HG03521 (cell line): Measurements from ENCODE around the gene LAMA1.
"Not testable (repeated sequence)": the region's sequence is repeated elsewhere in the genome, so short reads cannot be mapped to it uniquely, and the experiment has no call there.

Experiments
- ATAC-seq: cut with Tn5 transposase; IDR thresholded peaks from one replicate; pipeline ENCODE4 v1.9.1; 2021; ENCODE audit warnings: mild to moderate bottlenecking, moderate library complexity; ENCODE audit not compliant: unreplicated experiment

The LAMA1 gene

GRCh38 chr18:7117390-7118355 is at the start of gene LAMA1:
LAMA1 (minus strand) TSS chr18:7117797; CDS start chr18:7117720, 77 bp downstream.
- ATAC-seq: no peak

- ATAC-seq: no peak
These were observed 48.3 kb upstream of the LAMA1 start for GRCh38 chr18:7165846-7166393.

GRCh38 chr18:7164323-7165004 is 46.9 kb upstream of the LAMA1 start:
- ATAC-seq: no peak

GRCh38 chr18:7158216-7158615 is 40.6 kb upstream of the LAMA1 start:
- ATAC-seq: no peak

GRCh38 chr18:7157760-7158159 is 40.2 kb upstream of the LAMA1 start:
- no peak for ATAC-seq

GRCh38 chr18:7155887-7156286 is 38.3 kb upstream of the LAMA1 start:
- no peak for ATAC-seq

GRCh38 chr18:7155092-7155491 is 37.5 kb upstream of the LAMA1 start:
- ATAC-seq: no peak

- no peak for ATAC-seq
These were observed 34.8 kb upstream of the LAMA1 start for GRCh38 chr18:7152440-7152839.

- no peak for ATAC-seq
These were observed 29.8 kb upstream of the LAMA1 start for GRCh38 chr18:7147399-7147798.

GRCh38 chr18:7146067-7146466 is 28.5 kb upstream of the LAMA1 start:
- no peak for ATAC-seq

GRCh38 chr18:7144921-7145320 is 27.3 kb upstream of the LAMA1 start:
- ATAC-seq: not testable (repeated sequence)

GRCh38 chr18:7141287-7141686 is 23.7 kb upstream of the LAMA1 start:
- no peak for ATAC-seq

GRCh38 chr18:7139409-7139808 is 21.8 kb upstream of the LAMA1 start:
- no peak for ATAC-seq

GRCh38 chr18:7133181-7133580 is 15.6 kb upstream of the LAMA1 start:
- no peak for ATAC-seq

- no peak for ATAC-seq
These were observed 15.0 kb upstream of the LAMA1 start for GRCh38 chr18:7132356-7133150.

- no peak for ATAC-seq
These were observed 4.8 kb upstream of the LAMA1 start for GRCh38 chr18:7122376-7122775.

- ATAC-seq: no peak
These were observed 706 bp downstream of the LAMA1 start for GRCh38 chr18:7116792-7117389.

GRCh38 chr18:7116001-7116730 is 1.4 kb downstream of the LAMA1 start:
- ATAC-seq: no peak

- ATAC-seq: no peak
These were observed 4.7 kb downstream of the LAMA1 start for GRCh38 chr18:7112936-7113335.

- ATAC-seq: no peak
These were observed 6.5 kb downstream of the LAMA1 start for GRCh38 chr18:7111134-7111533.
